CD14-positive monocyte (primary cell): ENCODE data around the gene ABCB10. TPM values are rescaled to one million over a fixed set of nuclear protein-coding genes. Genes with fewer than 3 reads are reported as not detected.
A peak's percentile ranks its signal among the peaks of the same experiment; 100 is the strongest.

Experiments
- DNase-seq, 3 donors: peaks; one replicate each; pipeline ENCODE4 v3.0.0-alpha.2; 2011 to 2022
- H2AFZ ChIP-seq: 2 replicates; pipeline ENCODE4 v1.6.0; 2012; ENCODE audit warnings: mild to moderate bottlenecking, low read depth, low read length, inconsistent platforms; ENCODE audit not compliant: insufficient read depth, poor library complexity, severe bottlenecking
- H3K27ac ChIP-seq, 2 donors: 1 replicate in 1 of 2; 2 replicates in 1 of 2; pipeline ENCODE4 v1.5.1; 2012 to 2013; ENCODE audit warnings: low read length in 2 of 2, control low read depth in 1 of 2, inconsistent platforms in 1 of 2, low read depth in 1 of 2, mild to moderate bottlenecking in 1 of 2
- H3K27me3 ChIP-seq, 2 donors: one replicate each; pipeline versions ENCODE4 v1.6.0 to v1.6.1; 2011 to 2013; ENCODE audit warnings: low read length in 2 of 2; ENCODE audit not compliant: control insufficient read depth in 2 of 2, insufficient read depth in 2 of 2
- H3K36me3 ChIP-seq, 2 donors: replicated peaks in 1 of 2; 1 replicate in 1 of 2; 2 replicates in 1 of 2; pipeline versions ENCODE4 v1.5.1 to v1.6.1; 2012 to 2013; ENCODE audit warnings: low read length in 2 of 2, control low read depth in 1 of 2, inconsistent platforms in 1 of 2, mild to moderate bottlenecking in 1 of 2; ENCODE audit not compliant: insufficient read depth in 2 of 2, control insufficient read depth in 1 of 2
- H3K4me1 ChIP-seq, 2 donors: 1 replicate in 1 of 2; 2 replicates in 1 of 2; pipeline versions ENCODE4 v1.5.1 to v1.6.1; 2012 to 2013; ENCODE audit warnings: low read length in 2 of 2, control low read depth in 1 of 2, inconsistent platforms in 1 of 2, mild to moderate bottlenecking in 1 of 2, moderate library complexity in 1 of 2; ENCODE audit not compliant: insufficient read depth in 2 of 2, control insufficient read depth in 1 of 2
- H3K4me2 ChIP-seq: replicated peaks from 2 replicates; pipeline ENCODE3; 2012; ENCODE audit warnings: low read length, moderate library complexity, mild to moderate bottlenecking; ENCODE audit not compliant: poor library complexity, severe bottlenecking; ENCODE audit errors: extremely low read depth
- H3K4me3 ChIP-seq, 3 experiments: fragments of 200-600 bp in 1 of 3; sonication (generic) in 1 of 3; replicated peaks in 1 of 3; 1 replicate in 2 of 3; 2 replicates in 1 of 3; pipeline ENCODE4 v1.5.1; 2011 to 2013; ENCODE audit warnings: low read length in 3 of 3, mild to moderate bottlenecking in 3 of 3, control low read depth in 2 of 3, low read depth in 2 of 3, inconsistent platforms in 1 of 3, moderate library complexity in 1 of 3
- H3K79me2 ChIP-seq: 2 replicates; pipeline ENCODE4 v1.6.0; 2012; ENCODE audit warnings: mild to moderate bottlenecking, control low read depth, inconsistent platforms, low read length, moderate library complexity; ENCODE audit not compliant: insufficient read depth
- H3K9ac ChIP-seq: 2 replicates; pipeline ENCODE4 v1.6.0; 2017; ENCODE audit warnings: low read length, mild to moderate bottlenecking; ENCODE audit not compliant: insufficient read depth, poor library complexity, severe bottlenecking
- H3K9me3 ChIP-seq, 2 donors: replicated peaks in 1 of 2; 1 replicate in 1 of 2; 2 replicates in 1 of 2; pipeline versions ENCODE4 v1.5.1 to v1.6.1; 2012 to 2013; ENCODE audit warnings: low read length in 2 of 2, control low read depth in 1 of 2; ENCODE audit not compliant: control insufficient read depth in 1 of 2, insufficient read depth in 1 of 2
- H4K20me1 ChIP-seq: 2 replicates; pipeline ENCODE4 v1.6.0; 2012; ENCODE audit warnings: mild to moderate bottlenecking, low read length, control low read depth, moderate library complexity; ENCODE audit not compliant: insufficient read depth
- H3K27ac Mint-ChIP-seq, 7 donors: one replicate each; pipeline ENCODE4 v1.8.0; 2020; ENCODE audit warnings: mild to moderate bottlenecking in 7 of 7, mixed read lengths in 7 of 7, moderate library complexity in 6 of 7, inconsistent platforms in 2 of 7
- H3K27me3 Mint-ChIP-seq, 3 donors: one replicate each; pipeline ENCODE4 v1.8.0; 2021 to 2022; ENCODE audit warnings: low read depth in 3 of 3, mild to moderate bottlenecking in 3 of 3, mixed read lengths in 3 of 3, moderate library complexity in 3 of 3, inconsistent platforms in 1 of 3
- H3K36me3 Mint-ChIP-seq, 2 donors: one replicate each; pipeline ENCODE4 v1.8.0; 2020; ENCODE audit warnings: mixed read lengths in 2 of 2, inconsistent platforms in 1 of 2, mild to moderate bottlenecking in 1 of 2
- H3K4me1 Mint-ChIP-seq: one replicate; pipeline ENCODE4 v1.8.0; 2020; ENCODE audit warnings: mild to moderate bottlenecking, mixed read lengths
- H3K4me3 Mint-ChIP-seq, 2 donors: one replicate each; pipeline ENCODE4 v1.8.0; 2020; ENCODE audit warnings: mild to moderate bottlenecking in 2 of 2, mixed read lengths in 2 of 2, moderate library complexity in 1 of 2
- H3K9me3 Mint-ChIP-seq, 7 donors: one replicate each; pipeline ENCODE4 v1.8.0; 2020 to 2022; ENCODE audit warnings: mixed read lengths in 7 of 7, mild to moderate bottlenecking in 6 of 7, moderate library complexity in 6 of 7, inconsistent platforms in 2 of 7
- CTCF ChIP-seq: fragments of 200-600 bp; IDR thresholded peaks from one replicate; pipeline ENCODE4 v1.8.0; 2022; ENCODE audit warnings: antibody characterized with exemption, mild to moderate bottlenecking
- WGBS: methylation state at CpG from one replicate; pipeline ENCODE4 v1.1.5; 2013; ENCODE audit warnings: missing lambda C conversion rate; ENCODE audit not compliant: insufficient coverage; 5-methylcytosine and 5-hydroxymethylcytosine counted together
- intact Hi-C, 2 donors: fragments of 100-400 bp; cut with micrococcal nuclease; formaldehyde crosslinking; loops; one replicate each; pipeline versions ENCODE4 v1.15.0 to v1.15.1; 2023
- polyA plus RNA-seq, 3 donors: library from polyadenylated mRNA; depleted of rRNA in 1 of 3; unstranded in 2 of 3; stranded (reverse) in 1 of 3; fragments of 300-500 nt in 2 of 3; fragments of >200 nt in 1 of 3; fragmentation: Illumina TruSeq in 2 of 3; gene quantifications; 1 replicate in 2 of 3; 2 replicates in 1 of 3; pipeline ENCODE4 v1.2.3, GENCODE V29; 2012 to 2021

ABCB10 gene
- polyA plus RNA-seq, 3 donors, result 5.4 to 12.9 (median 11.4) TPM

- H3K27ac Mint-ChIP-seq, result peak overlapping the region in 2 of 7 donors; percentile 16 to 67
- Histone ChIP-seq H3K27me3 (no peaks in the 10 kb centered on the region), H2AFZ (no peak overlapping the region), H3K9ac (no peak overlapping the region), H3K79me2 (peaks cover 29% of the 10 kb centered on the region), H3K4me2 (no peak overlapping the region), H4K20me1 (peaks cover 24% of the 10 kb centered on the region), H3K36me3 (peaks cover 33 to 69% of the 10 kb centered on the region in 2 donors), H3K4me3 (no peak overlapping the region), H3K9me3 (no peaks in the 10 kb centered on the region), H3K4me1 (no peaks in the 10 kb centered on the region), H3K27ac (no peak overlapping the region)
- no peaks in the 10 kb centered on the region for H3K9me3 Mint-ChIP-seq
- peaks cover 45 to 66% of the 10 kb centered on the region in 2 donors for H3K36me3 Mint-ChIP-seq
- peaks cover 18% of the 10 kb centered on the region for H3K4me1 Mint-ChIP-seq
- no peaks in the 10 kb centered on the region for H3K27me3 Mint-ChIP-seq
- DNase-seq, result no peak
- no peak for TF ChIP-seq CTCF
- intact Hi-C loops, result no loop called here
- 96% methylated on average over 34 of the region's 34 CpGs for whole genome bisulfite sequencing
- H3K4me3 Mint-ChIP-seq, result no peak overlapping the region
Measured at GRCh38 chr1:229594227-229595008, 35.9 kb upstream of the ABCB10 start.

GRCh38 chr1:229593800-229594199 lies 35.3 kb upstream of the ABCB10 start:
- H3K4me1 Mint-ChIP-seq, result peaks cover 16% of the 10 kb centered on the region
- H3K27me3 Mint-ChIP-seq, result no peaks in the 10 kb centered on the region
- no peak overlapping the region for H3K9ac ChIP-seq
- WGBS, result no CpG with 5 or more reads among the region's 12 CpGs
- DNase-seq, result no peak
- H3K79me2 ChIP-seq, result peaks cover 23% of the 10 kb centered on the region
- no peaks in the 10 kb centered on the region for H3K27me3 ChIP-seq
- H2AFZ ChIP-seq, result no peak overlapping the region
- intact Hi-C loops, result no loop called here
- H3K4me1 ChIP-seq, result no peaks in the 10 kb centered on the region
- H3K36me3 ChIP-seq, result peaks cover 33 to 64% of the 10 kb centered on the region in 2 donors
- H3K27ac ChIP-seq, result no peak overlapping the region
- no peaks in the 10 kb centered on the region for H3K9me3 Mint-ChIP-seq
- no peak overlapping the region for H3K4me3 ChIP-seq
- H3K36me3 Mint-ChIP-seq, result peaks cover 45 to 65% of the 10 kb centered on the region in 2 donors
- TF ChIP-seq CTCF, result no peak
- H3K27ac Mint-ChIP-seq, result peak overlapping the region in 1 of 7 donors; percentile 10
- H3K4me2 ChIP-seq, result no peak overlapping the region
- no peaks in the 10 kb centered on the region for H3K9me3 ChIP-seq
- no peak overlapping the region for H3K4me3 Mint-ChIP-seq
- peaks cover 21% of the 10 kb centered on the region for H4K20me1 ChIP-seq
